ENCODE results near the gene CCDC183.
"Not testable (repeated sequence)": the region's sequence is repeated elsewhere in the genome, so short reads cannot be mapped to it uniquely, and the experiment has no call there.

The CCDC183 gene

GRCh38 chr9:136825295-136826187, 29.4 kb downstream of the CCDC183 start:
- DNase-seq (ENCODE audit: low read depth) = no peak

GRCh38 chr9:136826188-136826541, 30.0 kb downstream of the CCDC183 start:
- DNase-seq (ENCODE audit: low read depth) = no peak

- DNase-seq (ENCODE audit: low read depth) = no peak
These were observed 30.8 kb downstream of the CCDC183 start for GRCh38 chr9:136826703-136827582.

- DNase-seq (ENCODE audit: low read depth) = no peak
These were observed 31.8 kb downstream of the CCDC183 start for GRCh38 chr9:136827794-136828473.

GRCh38 chr9:136828474-136829140, 32.5 kb downstream of the CCDC183 start:
- DNase-seq (ENCODE audit: low read depth) = no peak

- DNase-seq (ENCODE audit: low read depth) = no peak
These were observed 33.3 kb downstream of the CCDC183 start for GRCh38 chr9:136829412-136829811.

- no peak for DNase-seq (ENCODE audit: low read depth)
These were observed 34.1 kb downstream of the CCDC183 start for GRCh38 chr9:136829981-136830885.

GRCh38 chr9:136831002-136831719, 35.0 kb downstream of the CCDC183 start:
- DNase-seq (ENCODE audit: low read depth) = no peak

- no peak for DNase-seq (ENCODE audit: low read depth)
These were observed 35.6 kb downstream of the CCDC183 start for GRCh38 chr9:136831720-136832104.

- DNase-seq (ENCODE audit: low read depth) = no peak
These were observed 36.4 kb downstream of the CCDC183 start for GRCh38 chr9:136832581-136832980.

GRCh38 chr9:136833381-136834048, 37.4 kb downstream of the CCDC183 start:
- not testable (repeated sequence) for DNase-seq (ENCODE audit: low read depth)

GRCh38 chr9:136835162-136835931, 39.2 kb downstream of the CCDC183 start:
- DNase-seq (ENCODE audit: low read depth) = no peak

- DNase-seq (ENCODE audit: low read depth) = no peak
These were observed 40.1 kb downstream of the CCDC183 start for GRCh38 chr9:136835932-136836904.

- DNase-seq (ENCODE audit: low read depth) = no peak
These were observed 41.2 kb downstream of the CCDC183 start for GRCh38 chr9:136837146-136837855.

GRCh38 chr9:136837856-136838277, 41.7 kb downstream of the CCDC183 start:
- DNase-seq (ENCODE audit: low read depth) = not testable (repeated sequence)

GRCh38 chr9:136838314-136839228, 42.4 kb downstream of the CCDC183 start:
- DNase-seq (ENCODE audit: low read depth) = no peak
